Measurements from ENCODE around the gene LRRC30. TPM values are rescaled to one million over a fixed set of nuclear protein-coding genes. Genes with fewer than 3 reads are reported as not detected.

The LRRC30 gene
- not detected for total RNA-seq
- polyA plus RNA-seq, result not detected
- not detected for total RNA-seq

DNA sequence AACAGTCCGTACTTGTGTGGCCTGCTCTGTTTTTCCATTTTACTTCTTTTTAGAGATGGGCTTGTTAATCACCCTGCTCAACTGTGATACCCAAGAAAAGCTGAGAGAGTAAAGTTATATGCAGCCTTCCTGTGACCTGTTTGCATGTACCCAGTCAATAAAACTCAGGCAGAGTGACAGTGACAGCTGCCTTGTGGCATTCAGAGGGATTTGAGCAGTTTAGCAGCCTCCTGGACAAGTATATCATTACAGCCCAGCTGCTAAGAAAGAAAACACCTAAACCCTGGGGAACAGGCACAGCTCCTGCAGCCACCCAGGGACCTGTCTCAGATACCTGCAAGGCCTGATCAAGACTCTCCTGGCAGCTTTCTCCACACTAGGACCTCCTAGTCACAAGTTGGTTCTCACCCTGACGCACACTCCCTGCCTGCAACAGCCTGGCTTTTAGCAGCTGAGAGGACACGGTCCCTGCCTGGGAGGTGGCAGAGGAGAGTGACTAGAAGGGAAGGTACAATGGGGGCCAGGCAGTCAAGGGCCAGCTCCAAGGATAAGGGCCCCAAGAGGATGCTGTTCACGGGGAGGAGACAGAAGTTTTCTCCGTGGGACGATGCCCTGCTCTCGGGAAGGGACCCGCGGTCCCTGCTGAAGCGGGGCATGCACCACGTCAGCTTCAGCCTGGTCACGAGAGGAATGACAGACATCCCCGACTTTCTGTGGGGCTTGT is at the start of gene LRRC30:
TSS of gene LRRC30 (plus strand) at position 464 of the 724 bp plus-strand sequence. CDS start at position 514, 50 bp downstream.
- no peaks in the 10 kb centered on the region for H3K36me3 Mint-ChIP-seq
- no peaks in the 10 kb centered on the region for H3K27me3 ChIP-seq (ENCODE audit: control insufficient read depth in 2 of 2, insufficient read depth in 2 of 2, low read length in 2 of 2)
- no peaks in the 10 kb centered on the region for H3K36me3 ChIP-seq (ENCODE audit: control insufficient read depth in 2 of 3, insufficient read depth in 3 of 3, low read length in 3 of 3)
- no peak within 1 kb of the TSS for H3K27ac Mint-ChIP-seq
- peaks cover 0 to 7% (median 0%) of the 10 kb centered on the region in 11 donors for H3K9me3 Mint-ChIP-seq
- DNase-seq (no peak), ATAC-seq (no peak)
- CTCF ChIA-PET, result no interaction called here
- POLR2A ChIA-PET, result no interaction called here
- H3K27ac ChIP-seq (ENCODE audit: low read depth, low read length), result no peak within 1 kb of the TSS
- H3K4me1 Mint-ChIP-seq, result no peaks in the 10 kb centered on the region
- intact Hi-C loops (cut with micrococcal nuclease), result no loop called here
- no peak within 1 kb of the TSS for H3K4me3 Mint-ChIP-seq
- no peaks in the 10 kb centered on the region for H3K4me1 ChIP-seq (ENCODE audit: control insufficient read depth in 2 of 2, insufficient read depth in 2 of 2, low read length in 2 of 2)
- H3K9me3 ChIP-seq (ENCODE audit: control insufficient read depth in 2 of 3, low read length in 3 of 3), result no peaks in the 10 kb centered on the region
- no peaks in the 10 kb centered on the region for H3K27me3 Mint-ChIP-seq
- H3K4me3 ChIP-seq (ENCODE audit: low read length), result no peak within 1 kb of the TSS

DNA sequence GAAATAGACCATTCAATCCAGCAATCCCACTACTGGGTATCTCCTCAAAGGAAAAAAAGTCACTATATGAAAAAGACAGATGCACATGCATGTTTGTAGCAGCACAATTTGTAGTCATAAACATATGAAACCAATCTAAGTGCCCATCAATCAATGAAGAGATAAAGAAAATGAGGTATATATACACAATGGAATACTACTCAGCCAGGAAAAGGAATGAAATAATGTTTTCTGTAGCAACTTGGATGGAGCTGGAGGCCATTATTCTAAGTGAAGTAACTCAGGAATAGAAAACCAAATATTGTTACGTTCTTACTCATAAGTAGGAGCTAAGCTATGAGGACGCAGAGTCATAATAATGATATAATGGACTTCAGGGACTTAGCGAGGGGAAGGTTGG is 45.2 kb upstream of the LRRC30 start:
- Histone ChIP-seq H3K27me3 (ENCODE audit: control insufficient read depth in 2 of 2, insufficient read depth in 2 of 2, low read length in 2 of 2) (no peaks in the 10 kb centered on the region), H3K4me3 (ENCODE audit: low read length) (no peak overlapping the region), H3K27ac (ENCODE audit: low read depth, low read length) (no peak overlapping the region), H3K9me3 (ENCODE audit: control insufficient read depth in 2 of 3, low read length in 3 of 3) (no peaks in the 10 kb centered on the region), H3K36me3 (ENCODE audit: control insufficient read depth in 2 of 3, insufficient read depth in 3 of 3, low read length in 3 of 3) (no peaks in the 10 kb centered on the region), H3K4me1 (ENCODE audit: control insufficient read depth in 2 of 2, insufficient read depth in 2 of 2, low read length in 2 of 2) (no peaks in the 10 kb centered on the region)
- no peaks in the 10 kb centered on the region for H3K27me3 Mint-ChIP-seq
- no peak overlapping the region for H3K27ac Mint-ChIP-seq
- H3K4me1 Mint-ChIP-seq, result no peaks in the 10 kb centered on the region
- no peaks in the 10 kb centered on the region for H3K36me3 Mint-ChIP-seq
- CTCF ChIA-PET, result no interaction called here
- POLR2A ChIA-PET, result no interaction called here
- intact Hi-C loops (cut with micrococcal nuclease), result no loop called here
- peaks cover 0 to 25% (median 12%) of the 10 kb centered on the region in 11 donors for H3K9me3 Mint-ChIP-seq
- ATAC-seq (no peak), DNase-seq (no peak)
- H3K4me3 Mint-ChIP-seq, result no peak overlapping the region

DNA sequence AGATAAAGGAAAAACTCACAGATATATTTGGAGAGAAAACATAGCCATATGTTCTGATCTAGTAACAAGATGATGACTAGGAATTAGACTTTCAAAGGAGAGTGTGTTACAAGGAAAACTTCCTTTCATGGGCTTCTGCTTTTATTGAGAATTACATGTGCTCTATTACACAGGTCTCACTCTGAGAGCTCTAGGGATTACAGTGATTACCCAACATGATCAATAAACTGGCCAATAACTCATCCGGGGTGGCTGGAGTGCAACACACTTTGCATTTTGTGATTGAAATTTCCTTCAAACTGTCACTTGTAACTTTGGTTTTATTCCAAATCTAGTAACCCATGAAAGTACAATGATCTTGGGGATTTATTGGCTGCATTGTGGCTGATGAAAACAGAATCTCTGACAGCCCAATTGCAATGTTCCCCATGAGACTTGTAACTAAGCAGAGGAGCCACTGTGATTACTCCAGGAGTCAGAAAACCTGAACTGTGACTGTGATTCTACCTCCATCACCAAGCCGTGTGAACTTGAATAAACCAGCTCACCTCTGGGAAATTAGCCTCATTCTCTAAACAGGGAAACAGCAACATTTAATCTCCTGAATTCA is 40.2 kb upstream of the LRRC30 start:
- Mint-ChIP-seq H3K27ac (no peak overlapping the region), H3K9me3 (peaks cover 0 to 16% (median 4%) of the 10 kb centered on the region in 11 donors), H3K36me3 (no peaks in the 10 kb centered on the region), H3K4me3 (no peak overlapping the region), H3K27me3 (peaks cover 0 to 5% (median 0%) of the 10 kb centered on the region in 5 donors), H3K4me1 (no peaks in the 10 kb centered on the region)
- ChIA-PET POLR2A (no interaction called here), CTCF (no interaction called here)
- no peaks in the 10 kb centered on the region for H3K4me1 ChIP-seq (ENCODE audit: control insufficient read depth in 2 of 2, insufficient read depth in 2 of 2, low read length in 2 of 2)
- no peak overlapping the region for H3K27ac ChIP-seq (ENCODE audit: low read depth, low read length)
- no peaks in the 10 kb centered on the region for H3K27me3 ChIP-seq (ENCODE audit: control insufficient read depth in 2 of 2, insufficient read depth in 2 of 2, low read length in 2 of 2)
- intact Hi-C loops (cut with micrococcal nuclease), result no loop called here
- H3K9me3 ChIP-seq (ENCODE audit: control insufficient read depth in 2 of 3, low read length in 3 of 3), result no peaks in the 10 kb centered on the region
- H3K4me3 ChIP-seq (ENCODE audit: low read length), result no peak overlapping the region
- H3K36me3 ChIP-seq (ENCODE audit: control insufficient read depth in 2 of 3, insufficient read depth in 3 of 3, low read length in 3 of 3), result no peaks in the 10 kb centered on the region
- no peak for DNase-seq
- ATAC-seq, result no peak

DNA sequence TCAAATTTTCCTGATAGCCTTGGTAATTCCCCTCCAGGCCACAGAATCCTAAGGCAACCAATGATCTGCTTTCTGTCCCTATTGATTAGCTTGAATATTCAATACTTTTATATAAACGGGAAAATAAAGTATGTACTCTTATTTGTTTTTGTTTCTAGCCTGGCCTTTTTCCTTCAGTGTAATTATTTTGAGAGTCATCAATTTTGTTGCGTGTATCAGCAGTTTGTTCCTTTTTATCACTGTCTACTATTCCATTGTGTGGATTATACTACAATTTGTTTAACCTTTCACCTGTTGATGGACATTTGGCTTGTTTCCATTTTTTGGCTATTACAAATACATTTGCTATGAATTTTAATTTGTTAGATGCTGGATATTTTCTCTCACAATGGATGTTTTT is 39.2 kb upstream of the LRRC30 start:
- no peak for DNase-seq
- intact Hi-C loops (cut with micrococcal nuclease), result no loop called here
- H3K36me3 ChIP-seq (ENCODE audit: control insufficient read depth in 2 of 3, insufficient read depth in 3 of 3, low read length in 3 of 3), result no peaks in the 10 kb centered on the region
- no peaks in the 10 kb centered on the region for H3K4me1 ChIP-seq (ENCODE audit: control insufficient read depth in 2 of 2, insufficient read depth in 2 of 2, low read length in 2 of 2)
- H3K27me3 ChIP-seq (ENCODE audit: control insufficient read depth in 2 of 2, insufficient read depth in 2 of 2, low read length in 2 of 2), result no peaks in the 10 kb centered on the region
- POLR2A ChIA-PET, result no interaction called here
- Mint-ChIP-seq H3K27me3 (peaks cover 0 to 5% (median 0%) of the 10 kb centered on the region in 5 donors), H3K9me3 (peaks cover 0 to 12% (median 0%) of the 10 kb centered on the region in 11 donors), H3K36me3 (no peaks in the 10 kb centered on the region), H3K27ac (no peak overlapping the region), H3K4me1 (no peaks in the 10 kb centered on the region), H3K4me3 (no peak overlapping the region)
- H3K9me3 ChIP-seq (ENCODE audit: control insufficient read depth in 2 of 3, low read length in 3 of 3), result no peaks in the 10 kb centered on the region
- H3K27ac ChIP-seq (ENCODE audit: low read depth, low read length), result no peak overlapping the region
- no peak overlapping the region for H3K4me3 ChIP-seq (ENCODE audit: low read length)
- CTCF ChIA-PET, result no interaction called here
- no peak for ATAC-seq

DNA sequence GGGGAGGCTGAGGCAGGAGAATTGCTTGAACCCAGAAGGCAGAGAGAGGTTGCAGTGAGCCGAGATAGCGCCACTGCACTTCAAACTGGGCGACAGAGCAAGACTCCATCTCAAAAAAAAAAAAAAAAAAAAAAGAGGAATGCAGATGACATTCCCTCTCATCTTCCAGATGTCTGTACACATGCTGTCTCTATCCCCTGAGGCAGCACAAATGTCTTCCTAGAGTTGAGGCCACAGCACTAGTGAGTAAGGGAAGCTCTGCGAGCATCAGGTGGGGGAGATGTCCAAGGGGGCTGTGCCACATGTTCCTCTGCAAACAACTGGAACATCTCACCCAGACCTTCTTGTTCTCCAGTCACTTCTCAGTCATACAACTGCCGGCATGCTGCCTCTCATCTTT is 35.6 kb upstream of the LRRC30 start:
- Mint-ChIP-seq H3K4me1 (no peaks in the 10 kb centered on the region), H3K4me3 (no peak overlapping the region), H3K27me3 (peaks cover 0 to 5% (median 0%) of the 10 kb centered on the region in 5 donors), H3K36me3 (no peaks in the 10 kb centered on the region), H3K27ac (no peak overlapping the region), H3K9me3 (peaks cover 0 to 7% (median 0%) of the 10 kb centered on the region in 11 donors)
- ChIA-PET POLR2A (no interaction called here), CTCF (no interaction called here)
- intact Hi-C loops (cut with micrococcal nuclease), result no loop called here
- no peak overlapping the region for H3K4me3 ChIP-seq (ENCODE audit: low read length)
- ATAC-seq, result no peak
- no peaks in the 10 kb centered on the region for H3K4me1 ChIP-seq (ENCODE audit: control insufficient read depth in 2 of 2, insufficient read depth in 2 of 2, low read length in 2 of 2)
- H3K9me3 ChIP-seq (ENCODE audit: control insufficient read depth in 2 of 3, low read length in 3 of 3), result no peaks in the 10 kb centered on the region
- H3K27ac ChIP-seq (ENCODE audit: low read depth, low read length), result no peak overlapping the region
- DNase-seq, result no peak
- no peaks in the 10 kb centered on the region for H3K27me3 ChIP-seq (ENCODE audit: control insufficient read depth in 2 of 2, insufficient read depth in 2 of 2, low read length in 2 of 2)
- H3K36me3 ChIP-seq (ENCODE audit: control insufficient read depth in 2 of 3, insufficient read depth in 3 of 3, low read length in 3 of 3), result no peaks in the 10 kb centered on the region

DNA sequence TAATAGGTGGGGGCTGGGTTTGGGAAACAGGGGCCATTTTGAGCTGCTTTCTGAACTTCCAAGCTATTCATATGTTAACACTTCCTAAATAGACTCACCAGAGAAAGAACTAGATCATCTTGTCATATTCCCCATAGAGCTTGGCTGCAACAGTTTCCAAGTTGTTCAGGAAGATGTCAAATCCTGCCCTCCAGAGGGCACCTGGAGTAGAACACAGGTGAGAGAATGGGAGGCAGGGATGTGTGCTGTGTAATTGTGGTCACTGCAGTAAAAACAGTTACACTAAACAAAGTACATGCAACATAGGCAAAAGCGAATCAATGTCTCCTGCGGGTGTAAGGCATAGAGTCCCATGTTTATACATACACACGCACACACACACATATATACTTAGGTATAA is 34.5 kb upstream of the LRRC30 start:
- peaks cover 0 to 7% (median 0%) of the 10 kb centered on the region in 11 donors for H3K9me3 Mint-ChIP-seq
- CTCF ChIA-PET, result no interaction called here
- Histone ChIP-seq H3K27ac (ENCODE audit: low read depth, low read length) (no peak overlapping the region), H3K27me3 (ENCODE audit: control insufficient read depth in 2 of 2, insufficient read depth in 2 of 2, low read length in 2 of 2) (no peaks in the 10 kb centered on the region), H3K36me3 (ENCODE audit: control insufficient read depth in 2 of 3, insufficient read depth in 3 of 3, low read length in 3 of 3) (no peaks in the 10 kb centered on the region), H3K9me3 (ENCODE audit: control insufficient read depth in 2 of 3, low read length in 3 of 3) (no peaks in the 10 kb centered on the region), H3K4me1 (ENCODE audit: control insufficient read depth in 2 of 2, insufficient read depth in 2 of 2, low read length in 2 of 2) (no peaks in the 10 kb centered on the region), H3K4me3 (ENCODE audit: low read length) (no peak overlapping the region)
- intact Hi-C loops (cut with micrococcal nuclease), result no loop called here
- no peaks in the 10 kb centered on the region for H3K4me1 Mint-ChIP-seq
- DNase-seq, result no peak
- ATAC-seq, result no peak
- H3K27me3 Mint-ChIP-seq, result peaks cover 0 to 5% (median 0%) of the 10 kb centered on the region in 5 donors
- no peaks in the 10 kb centered on the region for H3K36me3 Mint-ChIP-seq
- no peak overlapping the region for H3K4me3 Mint-ChIP-seq
- POLR2A ChIA-PET, result interaction anchor here (0.7 kb wide), 1 partner anchor 1137 kb away, joined by 3 read pairs; no protein-coding TSS in a partner anchor
- no peak overlapping the region for H3K27ac Mint-ChIP-seq

DNA sequence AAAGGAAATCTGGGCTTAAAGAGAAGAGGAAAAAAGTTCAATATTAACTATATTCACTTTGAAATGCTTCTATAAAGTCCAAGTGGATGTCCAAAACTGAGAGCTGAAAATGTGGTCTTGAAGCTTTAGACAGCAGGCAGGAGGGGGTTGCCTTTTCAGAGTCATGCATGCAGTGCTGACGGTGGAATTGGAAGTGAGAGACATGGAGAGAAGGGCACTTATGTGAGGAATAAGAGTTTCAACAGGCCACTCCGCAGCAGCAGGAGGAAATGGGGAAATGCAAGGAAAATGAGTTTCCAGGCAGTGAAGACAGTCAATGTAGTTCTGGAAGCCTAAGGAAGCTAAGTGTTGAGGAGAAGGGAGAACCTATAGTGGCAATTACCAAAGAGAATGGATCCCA is 33.0 kb upstream of the LRRC30 start:
- Mint-ChIP-seq H3K27me3 (no peaks in the 10 kb centered on the region), H3K4me3 (no peak overlapping the region), H3K36me3 (no peaks in the 10 kb centered on the region), H3K9me3 (peaks cover 0 to 7% (median 0%) of the 10 kb centered on the region in 11 donors), H3K4me1 (no peaks in the 10 kb centered on the region), H3K27ac (no peak overlapping the region)
- no peak overlapping the region for H3K4me3 ChIP-seq (ENCODE audit: low read length)
- no peak overlapping the region for H3K27ac ChIP-seq (ENCODE audit: low read depth, low read length)
- H3K36me3 ChIP-seq (ENCODE audit: control insufficient read depth in 2 of 3, insufficient read depth in 3 of 3, low read length in 3 of 3), result no peaks in the 10 kb centered on the region
- ATAC-seq (no peak), DNase-seq (no peak)
- H3K27me3 ChIP-seq (ENCODE audit: control insufficient read depth in 2 of 2, insufficient read depth in 2 of 2, low read length in 2 of 2), result no peaks in the 10 kb centered on the region
- ChIA-PET POLR2A (no interaction called here), CTCF (no interaction called here)
- intact Hi-C loops (cut with micrococcal nuclease), result no loop called here
- H3K4me1 ChIP-seq (ENCODE audit: control insufficient read depth in 2 of 2, insufficient read depth in 2 of 2, low read length in 2 of 2), result no peaks in the 10 kb centered on the region
- no peaks in the 10 kb centered on the region for H3K9me3 ChIP-seq (ENCODE audit: control insufficient read depth in 2 of 3, low read length in 3 of 3)

All from naive thymus-derived CD4-positive, alpha-beta T cell (primary cell).